ENCODE results near the gene LYZL4. TPM values are rescaled to one million over a fixed set of nuclear protein-coding genes. Genes with fewer than 3 reads are reported as not detected.

Gene LYZL4
- total RNA-seq, 1 experiment from 2014 or later, result not detected

GRCh38 chr3:42402394-42403096, 7.9 kb downstream of the LYZL4 start:
- Histone ChIP-seq H3K4me2 (no peak overlapping the region), H3K4me3 (no peak overlapping the region), H3K36me3 (ENCODE audit: low read depth) (no peaks in the 10 kb centered on the region), H3K4me1 (replicated peaks; ENCODE audit: insufficient read depth) (no peaks in the 10 kb centered on the region), H3K27ac (no peak overlapping the region), H3F3A (ENCODE audit: insufficient read depth, low read depth) (no peaks in the 10 kb centered on the region), H3K27me3 (ENCODE audit: insufficient read depth, low read depth) (no peaks in the 10 kb centered on the region), H3K9me2 (ENCODE audit: insufficient read depth) (no peaks in the 10 kb centered on the region), H3K79me2 (ENCODE audit: low read depth) (no peaks in the 10 kb centered on the region), H4K20me1 (ENCODE audit: insufficient read depth) (no peaks in the 10 kb centered on the region), H2AFZ (no peak overlapping the region), H3K9me3 (ENCODE audit: insufficient read depth, low read depth) (no peaks in the 10 kb centered on the region)
- ChIA-PET POLR2A (ENCODE audit: unreplicated experiment) (no interaction called here), CTCF (no interaction called here)
- intact Hi-C loops (cut with micrococcal nuclease; ENCODE audit: unreplicated experiment), result no loop called here
- TF ChIP-seq CTCF (conservative IDR thresholded peaks at IDR 0.05) (no peak), EZH2 (IDR thresholded peaks at IDR 0.05; ENCODE audit: low read depth) (no peak)
- no peak for DNase-seq
- BruUV-seq (replicated peaks), result no TSS peak

GRCh38 chr3:42398080-42398479, 12.3 kb downstream of the LYZL4 start:
- Histone ChIP-seq H3K27me3 (ENCODE audit: insufficient read depth, low read depth) (no peaks in the 10 kb centered on the region), H3K4me2 (no peak overlapping the region), H3K79me2 (ENCODE audit: low read depth) (no peaks in the 10 kb centered on the region), H3K4me3 (no peak overlapping the region), H4K20me1 (ENCODE audit: insufficient read depth) (no peaks in the 10 kb centered on the region), H2AFZ (no peak overlapping the region), H3K36me3 (ENCODE audit: low read depth) (no peaks in the 10 kb centered on the region), H3K27ac (no peak overlapping the region), H3K9me2 (ENCODE audit: insufficient read depth) (no peaks in the 10 kb centered on the region), H3K4me1 (replicated peaks; ENCODE audit: insufficient read depth) (no peaks in the 10 kb centered on the region), H3F3A (ENCODE audit: insufficient read depth, low read depth) (no peaks in the 10 kb centered on the region), H3K9me3 (ENCODE audit: insufficient read depth, low read depth) (no peaks in the 10 kb centered on the region)
- CTCF ChIA-PET, result no interaction called here
- intact Hi-C loops (cut with micrococcal nuclease; ENCODE audit: unreplicated experiment), result no loop called here
- DNase-seq, result no peak
- BruUV-seq (replicated peaks), result no TSS peak
- POLR2A ChIA-PET (ENCODE audit: unreplicated experiment), result no interaction called here
- TF ChIP-seq EZH2 (IDR thresholded peaks at IDR 0.05; ENCODE audit: low read depth) (no peak), CTCF (conservative IDR thresholded peaks at IDR 0.05) (no peak)

GRCh38 chr3:42397644-42398043, 12.8 kb downstream of the LYZL4 start:
- H3K79me2 ChIP-seq (ENCODE audit: low read depth), result no peaks in the 10 kb centered on the region
- no peak overlapping the region for H2AFZ ChIP-seq
- H3F3A ChIP-seq (ENCODE audit: insufficient read depth, low read depth), result no peaks in the 10 kb centered on the region
- no peaks in the 10 kb centered on the region for H3K36me3 ChIP-seq (ENCODE audit: low read depth)
- BruUV-seq (replicated peaks), result no TSS peak
- CTCF ChIA-PET, result no interaction called here
- DNase-seq, result no peak
- no peaks in the 10 kb centered on the region for H3K27me3 ChIP-seq (ENCODE audit: insufficient read depth, low read depth)
- H4K20me1 ChIP-seq (ENCODE audit: insufficient read depth), result no peaks in the 10 kb centered on the region
- H3K27ac ChIP-seq, result no peak overlapping the region
- intact Hi-C loops (cut with micrococcal nuclease; ENCODE audit: unreplicated experiment), result no loop called here
- H3K4me1 ChIP-seq (replicated peaks; ENCODE audit: insufficient read depth), result no peaks in the 10 kb centered on the region
- H3K4me2 ChIP-seq, result no peak overlapping the region
- no peaks in the 10 kb centered on the region for H3K9me3 ChIP-seq (ENCODE audit: insufficient read depth, low read depth)
- H3K4me3 ChIP-seq, result no peak overlapping the region
- TF ChIP-seq CTCF (conservative IDR thresholded peaks at IDR 0.05) (no peak), EZH2 (IDR thresholded peaks at IDR 0.05; ENCODE audit: low read depth) (no peak)
- POLR2A ChIA-PET (ENCODE audit: unreplicated experiment), result no interaction called here
- H3K9me2 ChIP-seq (ENCODE audit: insufficient read depth), result no peaks in the 10 kb centered on the region
